GM18868 (cell line): ENCODE data around the gene FLVCR2.

Experiments used
- ATAC-seq: cut with Tn5 transposase; IDR thresholded peaks from one replicate; pipeline ENCODE4 v1.9.1; 2021; ENCODE audit warnings: mild to moderate bottlenecking, moderate library complexity; ENCODE audit not compliant: unreplicated experiment

The FLVCR2 gene

DNA sequence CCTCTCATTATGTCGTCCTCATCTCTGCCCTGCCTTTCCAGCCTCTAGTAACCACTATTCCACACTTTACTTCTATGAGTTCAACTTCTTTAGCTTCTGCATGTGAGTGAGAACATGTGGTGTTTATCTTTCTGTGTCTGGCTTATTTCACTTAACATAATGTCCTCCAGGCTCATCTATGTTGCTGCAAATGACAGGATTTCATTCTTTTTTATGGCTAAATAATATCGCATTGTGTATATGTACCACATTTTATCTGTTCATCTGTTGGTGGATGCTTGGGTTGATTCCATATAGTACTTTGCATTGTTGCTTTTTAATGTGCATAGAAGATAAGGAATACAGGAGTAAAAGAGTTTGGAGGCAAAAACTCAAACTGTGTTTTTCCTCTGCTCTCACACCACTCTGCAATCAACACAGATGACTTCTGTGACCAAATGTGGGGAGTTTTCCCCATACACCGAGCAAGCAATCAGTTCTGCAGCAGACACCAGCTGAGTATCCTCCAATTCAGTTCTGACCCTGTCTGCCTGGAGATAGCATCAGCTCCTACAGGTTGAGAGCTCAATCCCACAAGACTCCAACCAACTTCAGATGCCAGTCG is 24.6 kb upstream of the FLVCR2 start:
- ATAC-seq: no peak

DNA sequence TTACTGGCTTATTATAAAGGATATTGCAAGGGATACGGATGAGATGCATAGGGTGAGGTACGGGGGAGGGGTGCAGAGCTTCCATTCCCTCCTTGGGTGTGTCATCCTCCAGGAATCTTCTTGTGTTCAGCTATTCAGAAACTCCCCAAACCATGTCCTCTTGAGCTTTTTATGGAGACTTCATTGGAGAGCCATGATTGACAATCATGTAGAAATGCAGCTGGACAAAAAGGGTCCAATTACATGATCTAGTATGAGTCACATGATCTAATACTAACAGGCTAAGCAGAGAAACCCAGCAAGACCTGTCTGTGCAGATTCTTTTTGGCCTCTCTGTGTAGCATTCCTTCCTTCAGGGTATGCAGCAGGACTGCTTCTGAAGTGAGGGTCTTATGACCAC is 23.9 kb upstream of the FLVCR2 start:
- ATAC-seq: no peak

DNA sequence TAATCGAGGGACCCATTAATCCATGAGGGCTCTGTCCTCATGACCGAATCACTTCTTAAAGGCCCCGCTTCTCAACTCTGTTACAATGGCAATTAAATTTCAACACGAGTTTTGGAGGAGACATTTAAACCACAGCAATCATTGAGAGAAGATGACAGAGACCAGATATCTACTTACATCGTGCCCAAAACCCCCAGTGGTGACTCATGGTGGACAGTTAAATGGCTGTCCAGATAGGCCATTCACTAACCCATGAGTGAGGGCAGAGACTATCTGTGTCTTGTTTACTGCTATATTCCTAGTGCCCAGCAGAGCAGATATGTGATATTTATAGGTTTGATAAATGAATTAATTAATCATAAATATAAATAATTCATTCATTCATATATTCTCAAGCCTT is 20.0 kb upstream of the FLVCR2 start:
- ATAC-seq: no peak

DNA sequence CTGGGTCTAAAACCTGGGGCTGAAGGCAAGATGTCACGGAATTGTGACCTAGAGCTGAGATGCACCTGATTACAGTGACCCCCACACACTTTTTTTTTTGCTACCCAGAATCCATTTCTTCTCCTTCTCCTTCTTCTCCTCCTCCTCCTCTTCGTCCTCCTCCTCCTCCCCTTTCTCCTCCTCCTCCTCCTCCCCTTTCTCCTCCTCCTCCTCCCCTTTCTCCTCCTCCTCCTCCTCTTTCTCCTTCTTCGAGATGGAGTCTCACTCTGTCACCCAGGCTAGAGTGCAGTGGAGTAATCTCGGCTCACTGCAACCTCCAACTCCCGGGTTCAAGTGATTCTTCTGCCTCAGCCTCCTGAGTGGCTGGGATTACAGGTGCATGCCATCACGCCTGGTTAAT is 19.4 kb upstream of the FLVCR2 start:
- ATAC-seq: no peak

DNA sequence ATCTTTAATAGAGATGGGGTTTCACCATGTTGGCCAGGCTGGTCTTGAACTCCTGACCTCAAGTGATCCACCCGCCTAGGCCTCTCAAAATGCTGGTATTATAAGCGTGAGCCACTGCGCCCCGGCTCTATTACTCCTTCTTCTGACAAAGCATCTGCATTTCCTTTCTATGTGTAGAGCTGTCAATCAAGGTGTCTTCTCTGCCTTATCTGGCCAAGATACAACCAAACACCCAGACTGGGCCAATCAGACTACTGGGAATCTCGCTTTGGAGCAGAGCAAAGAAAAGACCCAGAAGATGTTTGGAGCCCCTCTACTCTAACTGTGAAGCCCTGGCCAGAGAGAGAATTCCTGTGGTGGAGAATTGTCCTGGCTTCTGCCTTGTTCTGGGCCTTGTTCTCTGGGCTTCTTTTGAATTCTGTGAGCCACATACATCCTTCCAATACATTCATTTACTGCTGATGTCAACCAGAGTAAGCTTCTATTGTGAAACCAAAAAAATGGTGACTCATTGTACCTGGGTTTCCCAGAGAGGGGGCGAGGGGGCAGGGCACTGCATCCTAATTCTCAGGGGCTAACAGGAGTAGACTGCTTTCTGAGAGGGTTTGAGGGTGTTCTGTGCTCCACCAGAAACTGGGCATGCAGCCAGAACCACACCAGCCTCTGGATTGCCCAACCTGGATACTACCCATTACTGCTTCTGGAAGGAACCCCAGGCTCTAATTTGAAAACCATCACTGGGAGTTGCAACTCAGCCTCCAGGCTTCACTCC is 18.8 kb upstream of the FLVCR2 start:
- peak; percentile 81 for ATAC-seq

DNA sequence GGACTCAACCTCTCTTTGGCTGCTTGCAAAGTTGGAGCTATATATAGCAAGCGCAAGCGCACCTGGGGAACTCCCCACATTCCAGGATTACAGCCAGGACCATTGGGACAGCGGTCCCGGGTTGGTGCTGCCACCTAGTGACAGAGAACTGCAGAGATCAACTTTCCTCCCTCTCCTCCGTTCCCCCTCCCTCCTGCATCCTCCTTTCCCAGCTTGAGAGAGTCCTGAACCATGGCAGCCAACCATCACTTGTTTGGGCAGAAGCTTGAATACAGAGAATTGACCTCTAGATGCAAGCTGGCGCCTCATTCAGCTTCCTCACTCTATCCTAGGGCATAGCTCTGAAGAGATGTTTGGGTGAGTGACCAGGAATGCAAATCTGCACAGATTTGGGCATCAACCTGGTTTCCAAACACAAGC is 17.4 kb upstream of the FLVCR2 start:
- ATAC-seq: no peak

DNA sequence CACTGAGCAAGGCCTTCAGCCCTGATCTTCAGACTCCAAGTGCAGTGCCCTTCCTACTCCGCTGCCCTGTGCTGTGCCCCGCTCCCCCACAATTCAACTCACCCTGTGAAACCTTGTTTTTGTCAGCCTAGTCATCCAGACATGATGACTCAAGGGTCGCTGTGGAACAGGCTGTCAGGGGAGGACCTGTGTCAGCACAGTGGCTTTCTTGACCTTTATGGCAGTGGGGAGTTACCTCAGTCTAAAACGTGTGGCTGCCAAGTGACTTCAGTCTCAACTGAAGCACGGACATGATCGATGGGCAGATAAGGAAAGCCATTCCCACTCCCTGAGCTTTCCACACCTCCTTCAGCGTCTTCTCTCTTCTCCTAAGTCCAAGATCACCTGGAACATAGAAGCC is 16.3 kb upstream of the FLVCR2 start:
- no peak for ATAC-seq

DNA sequence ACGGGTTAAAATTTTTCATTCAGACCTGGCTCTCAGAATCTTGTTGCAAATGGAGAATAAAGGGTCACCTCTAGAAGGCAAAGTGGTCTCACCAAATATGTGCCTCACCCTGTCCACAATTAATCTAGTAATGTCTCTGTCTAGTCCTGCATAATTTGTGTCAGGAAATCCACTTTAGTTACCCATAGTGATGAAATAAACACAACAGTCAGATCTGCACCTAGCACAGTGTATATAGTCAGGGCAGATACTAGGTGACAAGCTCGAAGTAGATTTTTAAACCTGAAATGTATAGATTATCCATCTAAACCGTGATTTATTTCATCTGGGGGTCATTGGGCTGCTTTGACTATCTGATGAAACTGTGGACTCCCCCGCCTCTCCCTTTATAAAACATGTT is 15.9 kb upstream of the FLVCR2 start:
- no peak for ATAC-seq

DNA sequence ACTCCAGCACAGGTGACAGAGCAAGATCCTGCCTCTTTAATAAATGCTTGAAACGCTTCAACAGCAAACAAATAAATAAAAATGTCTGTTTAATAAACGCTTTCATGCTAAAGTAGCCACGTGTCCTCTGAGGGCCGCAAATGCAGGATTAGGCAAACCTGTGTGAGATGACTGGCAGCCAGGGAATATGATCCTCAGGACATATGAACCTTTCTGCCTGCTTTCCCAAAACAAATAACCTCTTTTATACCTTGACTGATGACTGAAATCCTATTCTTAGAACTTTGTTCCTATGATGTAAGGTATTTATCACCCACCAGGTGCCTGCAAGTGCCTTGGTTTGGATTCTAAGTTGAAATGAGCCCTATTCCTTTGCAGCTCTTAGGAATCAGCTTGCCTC is 14.5 kb upstream of the FLVCR2 start:
- no peak for ATAC-seq

DNA sequence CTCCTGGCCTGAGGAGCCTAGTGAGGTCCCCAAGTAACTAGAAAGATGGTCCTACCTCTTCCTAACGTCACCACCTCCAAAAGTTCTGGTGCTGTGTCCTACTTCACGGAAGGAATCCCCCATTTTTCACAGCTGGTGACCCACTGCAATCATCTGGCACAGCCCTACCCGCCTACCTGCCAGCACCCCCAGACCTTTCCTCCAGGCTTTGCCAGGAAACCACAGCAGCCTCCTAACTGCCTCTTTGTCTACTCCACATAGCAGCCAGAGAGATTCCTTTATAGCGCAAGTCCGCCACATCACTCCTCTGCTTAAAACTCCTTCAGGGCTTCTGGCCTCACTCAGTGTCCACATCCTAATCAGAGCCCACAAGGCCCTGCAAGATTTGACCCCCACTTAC is 13.4 kb upstream of the FLVCR2 start:
- ATAC-seq: no peak

DNA sequence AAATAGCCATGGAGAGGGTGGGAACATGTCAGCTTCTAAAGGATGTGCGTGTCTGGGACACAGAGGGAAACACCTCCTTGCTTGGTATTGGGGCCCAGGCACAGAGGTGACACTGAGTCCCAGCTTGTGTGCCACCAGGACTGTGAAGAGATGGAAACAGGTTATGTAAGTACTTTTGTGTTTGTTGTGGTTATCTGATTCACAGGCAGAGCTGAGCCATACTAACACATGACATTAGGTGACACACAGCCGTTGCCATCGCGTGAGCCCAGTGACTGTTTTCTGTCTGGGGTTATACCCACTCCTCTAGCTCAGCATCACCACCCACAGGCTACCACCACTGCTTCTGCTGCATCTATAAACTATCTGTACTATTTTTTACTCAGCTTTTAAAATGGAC is 12.1 kb upstream of the FLVCR2 start:
- no peak for ATAC-seq

DNA sequence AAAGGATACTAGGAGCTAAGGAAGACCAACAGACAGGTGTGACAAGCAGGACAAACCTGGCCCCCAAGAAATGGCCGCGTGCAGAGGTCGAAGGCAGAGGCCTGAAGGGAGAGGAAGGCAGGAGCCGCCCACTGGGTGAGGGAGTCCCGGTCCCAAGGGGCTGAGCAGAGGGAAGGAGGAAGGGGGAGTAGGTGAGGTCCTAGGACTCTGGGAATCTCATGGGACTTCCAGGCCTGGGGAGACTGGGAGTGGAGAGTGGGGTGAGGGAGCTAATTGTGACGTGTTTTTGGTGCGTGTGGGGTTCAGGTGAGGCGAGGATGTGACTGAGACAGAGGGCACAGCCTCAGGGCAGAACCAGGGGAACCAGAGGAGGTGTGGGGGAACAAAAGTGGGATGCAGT is 11.7 kb upstream of the FLVCR2 start:
- no peak for ATAC-seq

DNA sequence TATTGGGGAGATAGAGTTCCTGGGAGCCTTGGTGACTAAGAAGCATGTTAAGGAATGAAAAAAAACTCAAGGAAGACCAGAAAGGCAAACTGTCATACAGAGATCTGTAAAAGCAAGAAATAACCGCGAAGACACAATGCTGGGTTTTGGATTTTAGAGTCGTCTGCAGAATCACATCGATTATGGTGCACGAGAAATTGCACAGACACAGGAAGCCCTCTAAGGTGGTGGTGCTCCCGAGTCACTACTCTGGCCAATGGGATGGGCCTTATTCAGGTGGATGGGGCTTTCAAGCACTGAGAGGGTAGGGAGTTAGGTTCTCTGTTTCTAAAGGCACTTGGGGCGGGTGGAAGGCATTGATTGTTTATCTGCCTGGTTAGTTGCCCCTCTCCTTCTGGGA is 10.3 kb upstream of the FLVCR2 start:
- ATAC-seq: no peak

DNA sequence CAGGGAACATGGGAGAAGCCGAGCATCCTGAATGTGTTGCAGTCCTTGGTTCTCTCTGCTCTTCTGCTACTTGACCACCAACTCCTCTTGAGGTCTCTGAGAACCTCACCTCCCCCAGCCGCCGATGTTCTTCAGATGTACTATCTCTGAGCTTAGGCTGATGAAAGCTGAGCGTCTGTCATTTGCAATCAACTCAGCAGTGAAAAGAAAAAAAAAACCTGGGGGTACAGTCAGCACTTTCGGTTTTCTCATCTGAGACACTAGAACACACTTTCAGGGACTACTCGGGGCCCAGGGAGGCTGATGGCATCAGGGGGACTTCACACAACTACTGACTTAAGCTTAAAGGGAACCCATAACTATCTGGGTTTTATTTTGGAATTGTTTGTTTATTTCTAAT is 9.6 kb upstream of the FLVCR2 start:
- no peak for ATAC-seq

DNA sequence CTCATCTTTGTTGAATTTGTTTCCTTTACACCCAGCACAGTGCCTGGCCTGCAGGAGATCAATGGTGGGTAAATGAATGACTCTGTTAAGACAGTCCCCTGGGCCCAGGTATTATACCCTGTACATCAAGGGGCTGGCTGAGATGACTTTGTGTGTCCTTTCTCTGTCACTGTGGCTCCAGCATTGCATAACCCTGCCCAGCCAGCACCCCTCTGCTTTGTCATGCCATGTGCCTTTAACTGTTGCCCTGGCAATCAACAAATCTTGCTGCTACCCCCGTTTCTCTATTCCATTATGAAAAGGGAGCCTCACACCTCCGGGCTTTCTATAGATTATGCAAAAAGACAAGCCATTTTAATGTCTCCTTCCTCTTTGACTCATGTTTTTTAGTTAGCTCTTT is 7.6 kb upstream of the FLVCR2 start:
- no peak for ATAC-seq

DNA sequence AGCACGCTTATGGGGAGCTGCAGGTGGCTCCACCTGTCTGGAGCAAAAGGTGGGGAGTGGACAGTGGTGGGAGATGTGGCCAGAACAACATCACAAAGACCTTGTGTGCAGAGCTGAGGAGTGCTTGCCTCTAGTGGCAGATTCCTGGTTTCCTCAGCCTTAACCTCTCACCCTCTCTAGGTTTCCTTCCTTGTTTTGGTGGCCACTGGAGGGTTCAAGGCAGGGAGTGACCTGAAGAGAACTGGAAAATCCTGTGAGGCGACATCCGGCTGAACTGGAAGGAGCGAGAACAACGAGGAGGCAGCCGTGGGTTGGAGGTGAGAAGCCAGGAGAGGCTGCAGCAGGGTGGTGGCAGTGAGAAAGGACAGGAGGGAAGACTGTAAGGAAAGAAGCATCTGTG is 6.3 kb upstream of the FLVCR2 start:
- no peak for ATAC-seq

DNA sequence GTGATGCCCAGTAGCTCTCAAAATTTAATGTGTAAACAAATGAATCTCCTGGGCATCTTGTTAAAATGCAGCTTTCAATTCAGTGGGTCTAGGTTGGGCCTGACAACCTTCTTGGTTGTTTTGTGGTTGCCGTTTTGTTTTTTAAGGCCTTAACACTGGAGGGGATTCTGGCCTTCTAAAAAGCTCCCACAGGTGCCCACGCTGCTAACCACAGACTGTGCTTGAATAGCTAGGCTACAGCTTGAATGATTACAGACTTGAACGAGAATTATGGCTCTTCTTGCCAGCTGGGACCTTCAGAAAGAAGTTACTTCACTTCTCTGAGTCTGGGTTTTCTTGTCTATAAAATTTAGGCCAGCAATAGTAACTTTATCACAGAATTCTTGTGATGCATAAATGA is 1.3 kb upstream of the FLVCR2 start:
- ATAC-seq: peak; percentile 40

DNA sequence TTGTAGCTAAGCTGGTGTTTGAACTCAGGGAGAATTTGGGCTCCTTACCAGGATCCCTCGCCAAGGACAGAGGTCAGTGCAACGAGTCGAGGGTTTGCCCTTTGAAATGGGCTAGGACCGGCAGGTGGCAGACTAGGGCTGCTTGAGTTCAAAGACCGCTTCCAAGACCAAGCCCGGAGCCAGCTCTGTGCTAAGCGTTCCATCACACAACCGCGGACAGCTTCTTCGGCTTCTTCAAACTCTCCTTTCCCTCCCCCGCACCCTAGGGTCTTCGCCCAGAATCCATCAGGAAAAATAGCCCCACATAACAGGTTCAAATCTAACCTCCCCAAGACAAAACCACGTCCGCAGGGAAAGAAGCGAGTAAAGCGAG is 705 bp upstream of the FLVCR2 start:
- peak; percentile 78 for ATAC-seq

DNA sequence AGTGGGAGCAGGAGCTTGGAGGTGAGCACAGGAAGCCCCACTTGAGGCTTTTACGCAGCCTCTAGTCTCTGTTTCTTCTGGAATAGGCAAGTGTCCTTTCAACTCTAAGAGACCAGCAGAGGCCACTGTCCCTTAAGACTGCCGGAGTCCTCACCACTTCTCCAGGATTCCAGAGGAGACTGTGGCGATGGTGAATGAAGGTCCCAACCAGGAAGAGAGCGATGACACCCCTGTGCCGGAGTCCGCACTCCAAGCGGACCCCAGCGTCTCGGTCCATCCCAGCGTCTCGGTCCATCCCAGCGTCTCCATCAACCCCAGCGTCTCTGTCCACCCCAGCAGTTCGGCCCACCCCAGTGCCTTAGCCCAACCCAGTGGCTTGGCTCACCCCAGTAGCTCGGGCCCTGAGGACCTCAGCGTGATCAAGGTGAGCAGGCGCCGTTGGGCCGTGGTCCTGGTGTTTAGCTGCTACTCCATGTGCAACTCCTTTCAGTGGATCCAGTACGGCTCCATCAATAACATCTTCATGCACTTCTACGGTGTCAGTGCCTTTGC is 442 bp downstream of the FLVCR2 start:
- peak; percentile 7 for ATAC-seq

DNA sequence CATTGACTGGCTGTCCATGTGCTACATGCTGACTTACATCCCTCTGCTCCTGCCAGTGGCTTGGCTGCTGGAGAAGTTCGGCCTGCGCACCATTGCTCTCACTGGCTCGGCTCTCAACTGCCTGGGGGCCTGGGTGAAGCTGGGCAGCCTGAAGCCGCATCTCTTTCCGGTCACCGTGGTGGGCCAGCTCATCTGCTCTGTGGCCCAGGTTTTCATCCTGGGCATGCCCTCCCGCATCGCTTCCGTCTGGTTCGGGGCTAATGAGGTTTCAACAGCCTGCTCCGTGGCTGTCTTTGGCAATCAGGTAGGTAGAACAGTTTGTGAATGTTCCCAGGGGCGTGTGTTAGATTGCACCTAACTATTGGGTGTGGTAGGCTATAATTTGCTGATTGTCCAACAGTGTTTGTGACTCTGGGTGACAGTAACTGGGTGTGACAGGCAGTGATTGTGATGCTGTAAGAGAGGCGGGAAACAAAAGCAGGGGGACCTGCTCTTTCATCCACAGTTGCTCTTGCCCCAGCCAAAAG is 981 bp downstream of the FLVCR2 start:
- no peak for ATAC-seq

DNA sequence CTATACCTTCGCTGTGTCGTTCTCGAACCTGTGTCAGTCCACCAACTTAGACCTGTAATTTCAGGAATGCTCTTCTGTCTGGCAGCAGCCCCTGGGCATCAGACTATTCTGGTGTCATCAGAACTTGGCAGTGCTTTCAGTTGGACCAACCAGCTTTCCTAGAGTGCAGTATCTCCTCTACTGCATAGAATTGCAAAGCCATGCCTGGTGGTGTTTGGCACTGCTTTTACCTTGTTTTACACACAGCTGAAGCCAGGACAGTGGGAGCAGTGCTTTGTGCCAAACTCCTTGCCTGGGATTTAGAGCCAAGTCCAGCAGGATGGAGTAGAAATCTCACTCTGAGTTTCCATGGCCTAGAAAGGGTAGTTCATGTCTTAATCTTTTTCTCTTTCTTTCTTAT is 1.5 kb downstream of the FLVCR2 start:
- ATAC-seq: no peak

DNA sequence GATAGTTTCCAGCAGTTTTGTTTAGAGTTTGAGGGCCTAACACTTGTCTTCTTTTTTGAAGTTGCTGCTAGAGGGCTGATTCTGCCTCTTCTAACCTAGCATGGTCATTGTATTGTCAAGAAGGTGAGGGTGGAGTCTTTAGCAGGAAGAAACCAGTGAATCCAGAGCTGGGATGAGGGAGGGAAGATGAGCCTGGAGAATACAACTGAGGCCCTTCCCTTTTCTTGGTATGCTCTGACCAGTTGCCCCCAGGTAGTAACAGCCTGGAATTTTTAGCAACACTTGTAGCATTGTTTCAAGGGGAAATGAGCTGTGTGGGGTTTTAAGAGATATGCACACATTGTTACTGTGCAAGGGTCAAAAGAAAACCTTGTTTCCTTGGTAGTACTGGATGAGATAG is 9.0 kb downstream of the FLVCR2 start:
- no peak for ATAC-seq
